NCI-H1436 (cell line): Measurements from ENCODE around the gene BRPF1.

ENCODE experiments used
- DNase-seq: peaks from one replicate; lab custom pipeline; 2025; lab: John Stamatoyannopoulos, UW

BRPF1 gene

GRCh38 chr3:9786825-9787669 lies 55.5 kb downstream of the BRPF1 start:
- DNase-seq, result no peak

GRCh38 chr3:9787714-9788113 lies 56.2 kb downstream of the BRPF1 start:
- no peak for DNase-seq

GRCh38 chr3:9791127-9791526 lies 59.6 kb downstream of the BRPF1 start:
- no peak for DNase-seq

- DNase-seq, result no peak
Measured at GRCh38 chr3:9791790-9792404, 60.4 kb downstream of the BRPF1 start.

GRCh38 chr3:9792405-9793160 lies 61.0 kb downstream of the BRPF1 start, which contains the start of the genes ARPC4 and TADA3:
Gene ARPC4, plus strand, starts transcription at chr3:9793082. Its CDS starts 40 bp downstream, at chr3:9793122.
Gene TADA3, minus strand, starts transcription at chr3:9792473. Its CDS starts 1,007 bp downstream, at chr3:9791466.
- peak; percentile 79 for DNase-seq

- DNase-seq, result no peak
Measured at GRCh38 chr3:9793161-9793781, 61.7 kb downstream of the BRPF1 start.

- no peak for DNase-seq
Measured at GRCh38 chr3:9794400-9794799, 62.9 kb downstream of the BRPF1 start.

GRCh38 chr3:9795207-9795606 lies 63.7 kb downstream of the BRPF1 start:
- DNase-seq, result no peak

GRCh38 chr3:9797196-9797945 lies 65.8 kb downstream of the BRPF1 start:
- no peak for DNase-seq
